SKM-1 treated with dmso at 0.1 percent for 144 hours (cell line): ENCODE results near the gene NDEL1.

Experiments
- DNase-seq: peaks from one replicate; lab custom pipeline; 2025; ENCODE audit not compliant: unreplicated experiment; lab: John Stamatoyannopoulos, UW

The NDEL1 gene

GRCh38 chr17:8477715-8478441 is 42.2 kb downstream of the NDEL1 start:
- DNase-seq, result no peak

GRCh38 chr17:8479431-8479947 is 43.8 kb downstream of the NDEL1 start:
- no peak for DNase-seq

- DNase-seq, result no peak
Observed at GRCh38 chr17:8480011-8480976, 44.6 kb downstream of the NDEL1 start.

GRCh38 chr17:8481089-8481488 is 45.4 kb downstream of the NDEL1 start:
- DNase-seq, result no peak

- no peak for DNase-seq
Observed at GRCh38 chr17:8481703-8482102, 46.0 kb downstream of the NDEL1 start.

- no peak for DNase-seq
Observed at GRCh38 chr17:8482546-8482945, 46.9 kb downstream of the NDEL1 start.

- no peak for DNase-seq
Observed at GRCh38 chr17:8484465-8484864, 48.8 kb downstream of the NDEL1 start.

GRCh38 chr17:8485491-8485890 is 49.8 kb downstream of the NDEL1 start:
- no peak for DNase-seq

GRCh38 chr17:8487130-8487645 is 51.5 kb downstream of the NDEL1 start:
- no peak for DNase-seq

- DNase-seq, result no peak
Observed at GRCh38 chr17:8487743-8488142, 52.1 kb downstream of the NDEL1 start.

- DNase-seq, result no peak
Observed at GRCh38 chr17:8488491-8488890, 52.8 kb downstream of the NDEL1 start.

GRCh38 chr17:8488901-8489300 is 53.2 kb downstream of the NDEL1 start:
- DNase-seq, result no peak

- DNase-seq, result no peak
Observed at GRCh38 chr17:8489841-8490240, 54.2 kb downstream of the NDEL1 start.

- DNase-seq, result no peak
Observed at GRCh38 chr17:8490256-8491023, 54.8 kb downstream of the NDEL1 start.

- no peak for DNase-seq
Observed at GRCh38 chr17:8492121-8492520, 56.4 kb downstream of the NDEL1 start.

GRCh38 chr17:8494021-8494420 is 58.3 kb downstream of the NDEL1 start:
- DNase-seq, result no peak

- DNase-seq, result no peak
Observed at GRCh38 chr17:8494506-8495111, 58.9 kb downstream of the NDEL1 start.

- no peak for DNase-seq
Observed at GRCh38 chr17:8496081-8496480, 60.4 kb downstream of the NDEL1 start.

- DNase-seq, result no peak
Observed at GRCh38 chr17:8499171-8499570, 63.5 kb downstream of the NDEL1 start.

- no peak for DNase-seq
Observed at GRCh38 chr17:8499614-8500013, 63.9 kb downstream of the NDEL1 start.

GRCh38 chr17:8500609-8501008 is 64.9 kb downstream of the NDEL1 start:
- no peak for DNase-seq
